NCI-H345 treated with DMSO at 0.1 percent for 48 hours (cell line): ENCODE measurements around the gene PTN.
"Not testable (repeated sequence)": the region's sequence is repeated elsewhere in the genome, so short reads cannot be mapped to it uniquely, and the experiment has no call there.

Source experiments
- DNase-seq: peaks from one replicate; lab custom pipeline; 2025; ENCODE audit not compliant: unreplicated experiment; lab: John Stamatoyannopoulos, UW

Gene PTN

DNA sequence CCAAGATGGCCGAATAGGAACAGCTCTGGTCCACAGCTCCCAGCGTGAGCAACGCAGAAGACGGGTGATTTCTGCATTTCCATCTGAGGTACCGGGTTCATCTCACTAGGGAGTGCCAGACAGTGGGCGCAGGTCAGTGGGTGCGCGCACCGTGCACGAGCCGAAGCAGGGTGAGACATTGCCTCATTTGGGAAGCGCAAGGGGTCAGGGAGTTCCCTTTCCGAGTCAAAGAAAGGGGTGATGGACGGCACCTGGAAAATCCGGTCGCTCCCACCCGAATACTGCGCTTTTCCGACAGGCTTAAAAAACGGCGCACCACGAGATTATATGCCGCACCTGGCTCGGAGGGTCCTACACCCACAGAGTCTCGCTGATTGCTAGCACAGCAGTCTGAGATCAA, 161.9 kb downstream of the PTN start:
- not testable (repeated sequence) for DNase-seq
